ENCODE results near the gene CPN1.
A peak's percentile ranks its signal among the peaks of the same experiment; 100 is the strongest.
"Not testable (repeated sequence)": the region's sequence is repeated elsewhere in the genome, so short reads cannot be mapped to it uniquely, and the experiment has no call there.

Gene CPN1

GRCh38 chr10:100081075-100082001 lies at the start of gene CPN1:
TSS of gene CPN1 (minus strand) at chr10:100081869. CDS start at chr10:100081625, 244 bp downstream.
- DNase-seq (ENCODE audit: low read depth), result no peak

DNA sequence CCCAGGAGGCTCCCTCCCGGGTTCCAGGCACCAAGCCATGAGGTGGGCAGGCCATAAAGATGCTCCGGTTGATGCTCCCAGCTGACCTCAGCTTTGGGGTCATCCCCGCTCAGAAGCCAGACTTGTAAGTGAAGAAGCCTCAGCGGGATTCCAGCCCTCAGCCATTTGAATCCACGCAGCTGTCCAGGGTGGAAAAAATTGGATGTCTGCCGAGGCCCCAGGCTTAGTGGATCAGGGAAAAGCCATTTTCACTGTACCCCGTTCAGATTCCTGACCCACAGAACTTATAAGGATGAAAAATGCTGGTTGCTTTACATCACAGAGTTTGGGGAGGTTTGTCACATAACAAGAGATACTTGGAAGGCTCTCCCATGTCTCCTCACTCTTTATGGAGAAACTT lies 49.2 kb upstream of the CPN1 start:
- no peak for DNase-seq (ENCODE audit: low read depth)

GRCh38 chr10:100129424-100129823 lies 47.8 kb upstream of the CPN1 start:
- no peak for DNase-seq (ENCODE audit: low read depth)

- DNase-seq (ENCODE audit: low read depth), result no peak
Measured at GRCh38 chr10:100128951-100129350, 47.3 kb upstream of the CPN1 start.

- not testable (repeated sequence) for DNase-seq (ENCODE audit: low read depth)
Measured at GRCh38 chr10:100125335-100125734, 43.7 kb upstream of the CPN1 start.

- no peak for DNase-seq (ENCODE audit: low read depth)
Measured at GRCh38 chr10:100124097-100124496, 42.4 kb upstream of the CPN1 start.

GRCh38 chr10:100122780-100123179 lies 41.1 kb upstream of the CPN1 start:
- DNase-seq (ENCODE audit: low read depth), result no peak

- DNase-seq (ENCODE audit: low read depth), result no peak
Measured at GRCh38 chr10:100120550-100120949, 38.9 kb upstream of the CPN1 start.

DNA sequence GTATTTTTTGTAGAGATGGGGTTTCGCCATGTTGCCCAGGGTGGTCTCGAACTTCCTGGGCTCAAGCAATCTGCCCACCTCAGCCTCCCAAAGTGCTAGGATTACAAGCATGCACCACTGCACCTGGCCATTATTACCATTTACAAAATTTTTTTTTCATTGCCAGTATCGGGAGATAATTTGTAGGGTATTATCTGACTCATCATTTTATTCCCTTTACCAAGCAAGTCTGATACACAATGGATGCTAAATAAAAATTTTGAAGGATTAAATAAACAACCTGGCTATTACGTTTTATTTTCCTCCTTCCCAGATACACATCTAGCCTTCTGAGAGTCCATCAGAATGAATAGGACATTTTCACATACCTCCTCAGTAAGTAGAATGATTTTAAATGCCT lies 38.1 kb upstream of the CPN1 start:
- DNase-seq (ENCODE audit: low read depth), result no peak

DNA sequence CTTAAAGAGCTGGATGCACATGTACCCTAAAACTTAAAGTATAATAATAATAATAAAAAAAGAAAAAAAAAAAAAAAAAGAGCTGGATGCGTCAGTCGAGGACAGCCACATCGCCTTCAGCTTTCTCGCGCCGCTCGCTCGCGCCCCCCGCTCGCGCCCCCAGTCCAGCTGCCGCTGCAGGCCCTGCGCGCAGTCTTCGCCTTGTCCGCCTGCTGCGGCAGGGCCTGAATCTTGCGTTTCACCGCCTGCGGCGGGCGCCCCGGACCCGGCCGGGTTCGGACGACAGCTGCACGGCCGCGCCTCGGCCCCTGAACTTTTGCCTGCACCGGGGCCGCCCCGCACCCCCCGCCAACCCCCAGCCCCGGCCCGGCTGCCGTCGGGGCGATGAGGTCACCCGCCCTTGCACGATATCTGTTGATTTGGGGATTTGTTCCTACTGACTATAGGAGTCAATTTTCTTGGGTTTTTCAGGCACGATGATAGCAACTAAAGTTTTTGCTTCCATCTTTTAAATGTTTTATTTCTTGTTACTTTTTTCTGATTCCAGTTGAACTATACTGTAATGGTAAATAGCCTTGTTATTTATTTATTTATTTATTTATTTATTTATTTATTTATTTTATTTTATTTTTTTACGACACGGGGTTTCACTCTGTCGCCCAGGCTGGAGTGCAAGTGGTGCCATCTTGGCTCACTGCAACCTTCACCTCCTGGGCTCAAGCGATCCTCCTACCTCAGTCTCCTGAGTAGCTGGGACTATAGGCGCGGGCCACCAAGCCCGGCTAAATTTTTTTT lies 33.5 kb upstream of the CPN1 start:
- DNase-seq (ENCODE audit: low read depth), result peak; percentile 3

DNA sequence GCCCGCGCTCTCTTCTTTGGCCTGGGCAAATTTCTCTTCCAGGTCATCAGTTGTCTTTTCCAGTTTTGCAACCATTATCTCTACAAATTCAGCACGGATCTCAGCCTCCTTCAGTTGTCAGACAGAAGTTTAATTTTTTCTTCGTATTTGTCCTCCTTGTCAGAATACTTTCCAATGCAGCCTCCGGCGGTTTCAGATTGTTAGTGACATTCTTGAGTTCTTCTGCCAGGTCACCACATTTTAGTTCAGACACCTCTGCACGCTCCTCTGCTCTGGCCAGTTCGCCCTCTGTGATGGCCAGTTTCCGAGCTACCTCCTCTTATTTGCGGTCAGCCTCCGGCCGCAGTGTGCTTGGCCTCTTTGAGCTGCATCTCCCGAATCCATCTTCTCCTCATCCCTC lies 32.8 kb upstream of the CPN1 start:
- DNase-seq (ENCODE audit: low read depth), result no peak

DNA sequence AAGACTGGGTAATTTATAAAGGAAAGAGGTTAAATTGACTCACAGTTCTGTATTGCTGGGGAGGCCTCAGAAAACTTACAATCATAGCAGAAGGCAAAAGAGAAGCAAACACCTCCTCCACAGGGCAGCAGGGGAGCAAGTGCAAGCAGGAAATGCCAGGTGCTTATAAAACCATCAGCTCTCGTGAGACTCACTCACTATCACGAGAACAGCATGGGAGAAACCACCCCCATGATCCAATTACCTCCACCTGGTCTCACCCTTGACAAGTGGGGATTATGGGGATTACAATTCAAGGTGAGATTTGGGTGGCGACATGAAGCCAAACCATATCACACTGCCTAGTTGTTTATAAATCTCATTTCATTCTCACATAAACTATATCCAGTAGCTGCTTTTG lies 28.0 kb upstream of the CPN1 start:
- DNase-seq (ENCODE audit: low read depth), result no peak

GRCh38 chr10:100106865-100107264 lies 25.2 kb upstream of the CPN1 start:
- no peak for DNase-seq (ENCODE audit: low read depth)

GRCh38 chr10:100104300-100104699 lies 22.6 kb upstream of the CPN1 start:
- DNase-seq (ENCODE audit: low read depth), result no peak

DNA sequence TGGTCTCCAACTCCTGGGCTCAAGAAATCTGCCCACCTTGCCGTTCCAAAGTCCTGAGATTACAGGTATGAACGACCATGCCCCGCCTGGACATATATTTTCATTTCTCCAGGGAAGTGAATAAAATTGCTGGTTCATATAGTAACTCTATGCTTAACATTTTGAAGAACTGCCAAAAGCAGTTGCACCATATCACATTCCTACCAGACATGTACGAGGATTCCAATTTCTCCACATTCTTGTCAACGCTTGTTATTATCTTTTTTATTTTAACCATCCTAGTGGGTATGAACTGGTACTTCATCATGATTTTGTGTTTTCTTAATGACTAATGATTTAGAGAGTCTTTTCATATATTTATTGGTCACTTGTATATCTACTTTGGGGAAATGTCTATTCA lies 21.9 kb upstream of the CPN1 start:
- DNase-seq (ENCODE audit: low read depth), result peak; percentile 38

DNA sequence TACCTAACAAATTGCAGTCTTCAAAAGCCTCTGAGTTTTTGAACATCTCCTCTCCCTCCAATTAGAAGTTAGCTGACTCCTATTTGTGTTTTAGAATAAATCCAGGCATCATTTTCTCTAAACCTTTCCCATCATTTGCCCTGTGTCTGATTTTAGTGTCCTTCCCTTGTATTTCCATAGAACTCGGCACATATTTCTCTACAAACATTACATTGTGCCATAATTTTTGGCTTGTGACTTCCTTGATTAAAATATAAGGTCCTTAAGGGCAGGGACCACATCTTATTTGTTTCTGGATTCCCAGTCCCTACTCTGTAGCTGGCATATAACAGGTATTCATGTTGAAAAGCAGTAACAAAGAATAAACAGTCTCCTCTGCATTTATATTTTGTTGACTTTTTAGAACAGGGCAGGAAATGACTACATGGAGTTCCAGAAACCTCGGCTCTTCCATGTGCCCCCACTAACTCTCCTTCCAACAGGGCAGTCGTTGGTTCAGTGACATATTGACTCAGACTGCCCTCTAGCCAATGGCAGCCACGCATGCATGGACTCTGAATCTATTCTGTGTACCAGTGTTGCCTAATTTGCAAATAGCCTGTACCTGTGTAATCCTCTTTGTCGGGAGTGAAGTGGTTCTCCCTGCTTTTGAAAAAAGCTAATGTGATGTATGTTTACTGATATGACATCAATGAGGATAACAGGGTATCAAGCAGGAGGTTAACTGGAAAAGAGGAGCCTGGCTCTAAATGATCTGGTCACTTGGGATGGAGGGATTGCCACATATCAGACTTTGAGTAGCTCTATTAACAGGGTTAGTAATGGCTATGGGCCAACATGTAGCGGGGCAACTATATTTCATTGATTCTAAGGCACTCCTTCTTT lies 19.8 kb upstream of the CPN1 start:
- DNase-seq (ENCODE audit: low read depth), result peak; percentile 21

DNA sequence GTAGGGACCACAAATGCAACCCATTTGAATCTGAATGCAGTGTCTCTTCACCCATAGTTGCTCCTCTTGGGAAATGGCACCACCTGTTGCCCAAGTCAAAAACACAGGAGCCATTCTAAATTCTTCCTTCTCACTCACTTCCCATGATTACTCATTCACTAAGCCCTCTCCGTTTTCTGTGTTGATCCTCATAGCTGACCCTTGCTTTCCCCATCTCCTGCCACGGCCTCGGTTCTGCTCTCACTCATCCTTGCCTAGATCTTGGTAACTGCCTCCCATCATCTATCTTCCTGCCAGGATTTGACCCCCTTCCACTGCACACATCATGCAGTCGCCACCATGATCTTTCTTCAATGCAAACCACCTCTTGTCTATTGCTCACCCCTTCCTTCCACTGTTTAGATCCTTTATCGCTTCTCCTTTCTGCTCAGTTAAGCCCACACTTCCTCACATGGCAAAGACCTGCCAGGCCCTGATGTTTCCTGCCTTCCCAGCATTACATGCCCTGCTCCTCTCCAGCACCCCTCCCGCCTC lies 19.0 kb upstream of the CPN1 start:
- peak; percentile 33 for DNase-seq (ENCODE audit: low read depth)

DNA sequence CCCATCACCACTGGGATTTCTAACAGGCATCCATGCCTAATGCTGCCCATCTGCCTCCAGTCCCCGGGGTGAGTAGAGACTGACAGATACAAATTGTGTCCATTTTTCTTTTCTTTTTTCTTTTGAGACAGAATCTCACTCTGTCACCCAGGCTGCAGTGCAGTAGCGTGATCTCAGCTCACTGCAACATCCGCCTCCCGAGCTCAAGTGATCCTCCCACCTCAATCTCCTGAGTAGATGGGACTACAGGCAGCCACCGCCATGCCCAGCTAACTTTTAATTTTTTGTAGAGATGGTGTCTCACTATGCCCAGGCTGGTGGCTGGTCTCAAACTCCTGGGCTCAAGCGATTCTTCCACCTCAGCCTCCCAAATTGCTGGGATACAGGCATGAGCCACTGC lies 7.6 kb upstream of the CPN1 start:
- no peak for DNase-seq (ENCODE audit: low read depth)

- DNase-seq (ENCODE audit: low read depth), result not testable (repeated sequence)
Measured at GRCh38 chr10:100086708-100087107, 5.0 kb upstream of the CPN1 start.

DNA sequence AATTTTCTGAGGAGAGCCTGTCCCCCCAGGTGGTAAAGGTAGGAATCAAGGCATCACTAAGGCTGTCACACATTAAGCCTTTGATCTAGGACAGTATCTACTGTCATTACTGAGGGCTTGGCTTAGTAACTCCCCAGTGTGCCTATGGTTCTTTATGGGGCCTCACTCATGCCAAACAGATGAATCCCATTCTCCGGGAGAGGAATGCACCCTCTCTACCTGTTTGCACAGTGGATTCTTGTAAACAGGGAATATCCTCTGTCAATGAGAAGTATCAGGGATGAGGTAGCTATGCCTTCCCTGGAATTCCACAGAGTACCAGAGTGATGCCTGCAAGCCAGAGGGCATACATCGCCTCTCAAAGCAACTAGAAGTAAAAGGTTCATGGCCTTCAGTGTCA lies 3.9 kb upstream of the CPN1 start:
- no peak for DNase-seq (ENCODE audit: low read depth)

GRCh38 chr10:100083623-100084022 lies 2.0 kb upstream of the CPN1 start:
- DNase-seq (ENCODE audit: low read depth), result no peak

GRCh38 chr10:100082276-100082675 lies 607 bp upstream of the CPN1 start:
- peak; percentile 5 for DNase-seq (ENCODE audit: low read depth)
